GM12891 (cell line): ENCODE measurements around the gene PTPRF.

Source experiments
- POLR2A ChIP-seq: IDR thresholded peaks from 2 replicates; pipeline ENCODE4 v1.6.1; 2011; ENCODE audit warnings: low read depth, low read length, control low read depth
- POLR2AphosphoS5 ChIP-seq: IDR thresholded peaks from 2 replicates; pipeline ENCODE4 v1.6.1; 2011; ENCODE audit warnings: low read depth, low read length, control low read depth
- POU2F2 ChIP-seq: IDR thresholded peaks from 2 replicates; pipeline ENCODE4 v1.6.1; 2011; ENCODE audit warnings: low read depth, mild to moderate bottlenecking, control low read depth, low read length, moderate library complexity

DNA sequence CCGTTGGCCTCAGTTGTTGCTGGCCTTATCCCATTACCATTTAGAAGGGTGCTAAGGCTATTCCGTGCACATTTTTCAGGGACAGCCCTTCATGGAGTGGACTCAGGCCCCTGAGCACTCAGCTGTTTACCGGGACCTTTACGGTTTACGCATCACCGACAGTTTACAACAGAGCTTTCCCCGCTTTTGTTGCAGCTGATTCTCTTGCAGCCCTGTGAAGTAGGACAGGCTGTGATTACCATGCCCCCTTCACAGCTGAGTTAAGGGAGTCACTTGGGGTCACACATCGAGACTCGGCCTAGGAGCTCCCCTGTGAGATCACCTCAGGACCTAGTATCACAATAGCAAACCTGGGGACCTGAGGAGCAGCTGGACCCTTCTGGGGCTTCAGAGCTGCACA lies 41.9 kb downstream of the PTPRF start:
- TF ChIP-seq POU2F2 (no peak), POLR2AphosphoS5 (no peak), POLR2A (no peak)
